GM18517 (cell line): ENCODE data around the gene CRYZ.
A peak's percentile ranks its signal among the peaks of the same experiment; 100 is the strongest.

Experiments used
- ATAC-seq: cut with Tn5 transposase; IDR thresholded peaks from one replicate; pipeline ENCODE4 v1.9.1; 2021; ENCODE audit warnings: mild to moderate bottlenecking, moderate library complexity; ENCODE audit not compliant: unreplicated experiment

Gene CRYZ

DNA sequence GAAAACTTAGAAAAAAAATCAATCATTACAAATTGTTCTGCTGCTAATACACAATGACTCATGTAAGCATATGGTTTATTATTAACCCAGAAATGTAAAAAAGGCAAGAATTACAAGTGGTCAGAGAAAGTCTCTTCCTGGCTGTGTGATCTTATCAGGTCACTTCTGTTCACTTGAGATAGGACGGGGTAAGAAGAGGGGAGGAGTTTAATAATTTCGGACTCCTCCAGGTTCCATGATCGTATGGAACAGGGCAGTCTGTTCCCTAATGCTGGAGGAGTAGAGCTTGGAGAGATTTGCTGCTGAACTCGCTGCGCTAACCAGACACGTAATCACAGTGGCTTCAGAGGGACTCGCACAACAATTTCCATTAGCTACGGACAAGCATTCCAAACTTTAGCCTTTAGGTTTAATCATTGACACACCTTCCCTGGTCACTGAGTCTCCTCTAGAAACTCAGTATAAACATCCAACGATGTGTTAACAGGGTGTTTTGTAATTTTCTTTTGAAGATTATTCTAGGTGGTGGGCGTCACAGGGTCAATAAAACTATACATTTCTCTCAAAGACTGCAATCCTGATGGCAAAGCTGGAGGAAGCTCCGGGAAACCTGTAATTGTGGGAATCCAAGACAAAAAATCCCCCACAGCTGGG, 1.3 kb downstream of the CRYZ start:
- ATAC-seq, result peak; percentile 39

DNA sequence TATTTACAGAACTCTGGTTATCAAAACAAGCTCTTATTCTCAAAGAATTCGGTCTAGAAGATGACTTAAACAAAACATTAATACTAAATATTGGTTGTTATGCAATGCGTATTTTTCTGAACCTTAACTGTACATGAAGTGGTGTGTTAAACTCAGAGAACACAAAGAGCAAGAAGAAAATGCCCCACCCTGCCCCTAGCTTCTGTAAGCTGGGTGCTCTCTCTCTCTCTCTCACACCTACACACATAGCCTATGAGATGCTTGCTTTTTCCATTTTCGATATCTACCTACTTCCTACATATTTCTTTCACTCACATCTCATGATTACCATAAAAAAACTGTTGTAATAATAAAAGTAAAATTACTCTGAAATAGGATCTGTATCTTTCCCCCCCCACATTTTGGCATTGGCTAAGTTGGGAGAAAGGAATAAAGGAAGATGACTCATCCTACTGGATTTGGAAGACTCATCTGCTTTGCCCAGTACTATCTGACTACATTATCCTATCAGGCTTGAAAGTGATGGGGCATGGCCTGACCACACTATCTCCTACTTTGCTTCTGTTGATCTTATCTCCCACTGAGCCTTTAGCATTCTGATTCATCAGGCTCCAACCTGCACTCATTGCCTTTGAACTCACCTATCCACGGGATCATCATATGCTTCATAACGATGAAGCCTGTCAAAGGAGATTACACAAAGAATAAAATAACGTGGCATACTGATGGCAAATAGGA, 2.9 kb downstream of the CRYZ start:
- ATAC-seq, result no peak

DNA sequence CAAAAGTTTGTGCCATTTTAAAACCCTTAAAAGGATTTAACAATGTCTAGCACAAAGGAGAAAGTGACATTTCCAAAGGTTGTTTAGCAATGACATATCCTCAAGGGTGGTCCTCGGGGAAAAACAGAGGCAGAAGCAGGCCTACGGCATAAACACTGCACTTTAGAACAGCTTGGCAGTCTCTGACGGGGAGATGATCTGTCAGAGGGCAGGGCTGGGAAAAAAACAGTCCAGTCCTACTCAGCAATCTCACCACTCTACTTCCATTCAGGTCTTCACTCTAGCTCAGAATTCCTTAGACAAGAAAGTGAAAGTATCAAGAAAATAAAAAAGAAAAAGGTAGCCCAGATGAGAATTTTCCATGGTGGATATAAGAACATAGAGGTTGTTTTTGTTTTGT, 4.1 kb downstream of the CRYZ start:
- ATAC-seq, result no peak

DNA sequence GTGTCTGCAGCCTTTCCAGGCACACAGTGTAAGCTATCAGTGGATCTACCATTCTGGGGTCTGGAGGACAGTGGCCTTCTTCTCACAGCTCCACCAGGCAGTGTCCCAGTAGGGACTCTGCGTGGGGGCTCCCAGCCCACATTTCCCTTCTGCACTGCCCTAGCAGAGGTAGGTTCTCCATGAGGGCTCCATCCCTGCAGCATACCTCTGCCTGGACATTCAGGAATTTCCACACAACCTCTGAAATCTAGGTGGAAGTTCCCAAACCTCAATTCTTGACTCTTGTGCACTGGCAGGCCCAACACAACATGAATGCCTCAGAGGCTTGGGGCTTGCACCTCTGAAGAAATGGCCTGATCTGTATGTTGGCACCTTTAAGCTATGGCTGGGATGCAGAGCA, 6.8 kb downstream of the CRYZ start:
- ATAC-seq, result no peak

DNA sequence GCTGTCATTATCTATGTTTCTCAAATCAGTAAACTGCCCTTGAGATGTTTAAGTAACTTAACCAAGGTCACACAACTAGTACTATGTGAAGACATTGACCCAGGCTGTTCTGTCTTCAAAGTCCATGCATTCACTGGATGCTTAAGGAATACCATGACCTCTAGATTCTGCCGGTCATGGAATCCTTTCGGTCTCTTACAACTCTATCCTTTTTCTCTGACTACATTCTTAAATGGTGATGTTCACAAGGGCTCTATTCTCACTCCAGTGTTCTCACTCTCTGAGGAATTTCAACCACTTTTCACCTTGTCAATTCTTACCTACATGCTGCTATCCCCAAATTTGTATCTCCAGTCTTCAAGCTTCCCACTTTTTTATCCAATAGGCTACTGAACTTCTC, 15.2 kb downstream of the CRYZ start:
- no peak for ATAC-seq

DNA sequence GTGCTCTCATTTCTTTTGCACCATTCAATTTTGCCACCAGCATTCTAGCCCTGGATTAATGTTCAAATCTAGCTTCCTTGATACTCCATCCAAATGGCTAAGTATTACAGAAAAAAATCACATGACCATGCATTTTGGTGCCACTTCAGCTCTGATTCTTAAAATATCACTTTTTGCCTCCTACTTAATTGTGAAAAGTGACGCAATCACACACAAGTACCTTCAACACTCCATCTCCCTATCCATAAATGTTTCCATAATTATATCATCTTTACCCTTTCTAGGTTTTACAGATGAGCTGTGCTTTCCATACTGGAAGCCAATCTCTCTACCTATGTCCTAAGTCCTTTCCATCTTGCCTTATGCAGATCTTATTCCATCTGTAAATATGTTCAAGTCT, 16.0 kb downstream of the CRYZ start:
- ATAC-seq, result no peak

DNA sequence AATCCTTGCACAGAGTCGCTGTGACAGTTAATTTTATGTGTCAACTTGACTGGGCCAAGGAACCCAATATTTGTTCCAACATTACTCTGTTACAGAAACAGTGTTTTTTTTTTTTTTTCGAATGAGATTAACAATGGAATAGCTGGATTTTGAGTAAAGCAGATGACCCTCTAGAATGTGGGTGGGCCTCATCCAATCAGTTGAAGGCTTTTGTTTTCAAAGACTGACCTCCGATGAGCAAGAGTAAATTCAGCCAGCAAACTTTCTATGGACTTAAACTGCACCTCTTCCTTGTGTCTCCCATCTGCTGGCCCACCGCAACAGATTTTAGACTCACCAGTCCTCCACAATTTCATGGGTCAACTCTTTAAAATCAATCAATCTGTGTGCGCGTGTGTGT, 17.0 kb downstream of the CRYZ start:
- no peak for ATAC-seq

DNA sequence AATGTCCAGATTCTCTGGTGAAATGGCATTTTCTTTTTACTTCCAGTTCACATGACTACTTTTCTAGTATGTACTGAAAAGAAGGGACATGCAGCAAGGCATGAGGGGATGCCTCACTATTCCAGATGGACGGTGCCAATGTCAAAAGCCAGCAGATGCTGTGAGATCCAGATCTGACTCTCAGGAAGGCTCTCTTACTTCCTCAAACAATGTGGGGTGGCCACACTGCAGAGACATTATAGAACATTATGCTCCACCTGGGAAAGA, 17.7 kb downstream of the CRYZ start:
- ATAC-seq, result no peak

DNA sequence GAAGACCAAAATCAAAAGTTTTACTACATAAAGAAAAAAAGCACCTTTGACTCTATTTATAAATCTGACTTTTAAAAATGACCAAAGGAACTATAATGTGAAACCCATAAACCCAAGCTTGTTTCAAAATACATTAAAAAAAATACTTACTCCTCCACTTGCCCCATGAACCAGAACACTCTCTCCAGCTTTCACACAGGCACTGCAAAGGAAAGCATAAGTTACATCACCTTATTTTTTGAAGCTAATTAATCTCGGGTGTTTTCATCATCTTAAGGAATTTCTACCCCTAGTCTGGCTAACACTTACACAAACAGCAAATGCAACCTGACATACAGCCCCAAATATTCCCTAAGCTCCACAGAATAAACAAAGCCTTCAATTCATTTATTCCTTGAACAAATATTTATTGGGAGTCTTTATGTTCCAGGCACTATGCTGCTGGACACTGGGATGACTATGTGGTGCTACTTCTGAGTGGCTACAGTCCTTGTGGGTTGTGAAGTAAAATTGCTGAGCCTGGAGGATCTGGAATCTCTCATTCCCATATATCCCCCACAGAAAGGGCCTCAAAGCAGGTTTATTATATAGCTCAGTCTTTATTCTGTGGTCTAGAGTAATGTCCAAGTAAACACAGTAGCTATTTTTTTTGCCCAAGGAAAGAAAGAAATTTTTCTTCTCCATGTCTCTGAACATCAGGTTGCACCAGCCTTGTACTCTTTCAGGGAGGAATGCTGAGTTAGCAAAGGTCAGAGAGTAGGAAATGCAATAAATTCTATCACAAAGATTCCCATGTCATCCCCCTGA, 18.2 kb downstream of the CRYZ start:
- peak; percentile 65 for ATAC-seq

DNA sequence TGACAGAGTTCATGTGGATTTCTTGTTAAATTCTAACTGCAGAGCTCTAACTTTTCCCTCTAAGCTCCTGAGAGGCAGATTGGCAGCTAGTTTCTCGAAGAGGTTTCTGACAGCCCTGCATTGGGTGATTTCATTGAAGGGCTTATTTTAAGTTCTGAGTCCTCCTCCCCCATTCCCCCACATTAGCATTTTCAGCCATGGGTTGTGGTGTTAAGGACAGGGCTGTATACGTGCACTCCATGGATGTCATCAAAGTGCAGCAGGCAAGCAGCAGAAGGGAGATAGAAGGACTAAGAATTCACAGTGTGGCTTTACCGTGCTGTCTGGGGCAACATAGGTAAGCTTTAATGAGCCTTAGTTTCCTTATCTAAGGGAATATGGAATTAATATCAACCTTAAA, 19.0 kb downstream of the CRYZ start:
- ATAC-seq, result no peak

DNA sequence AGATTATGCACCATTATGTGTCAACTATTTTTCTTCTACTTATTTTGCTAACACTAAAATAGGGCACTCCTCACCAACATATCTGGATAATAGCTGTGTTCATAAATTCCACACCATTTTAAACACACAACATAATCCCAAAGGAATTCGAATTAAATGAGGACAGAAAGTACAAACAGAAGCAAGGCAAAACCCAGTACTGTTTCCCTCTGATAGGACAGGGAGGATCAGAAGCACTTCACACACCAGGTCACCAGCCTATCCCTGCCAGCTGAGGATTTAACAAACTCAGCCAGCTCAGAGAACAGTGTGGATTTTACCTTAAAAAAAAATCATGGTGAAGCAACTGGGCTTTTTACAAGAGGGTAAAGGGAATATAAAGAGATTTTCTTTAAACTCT, 20.0 kb downstream of the CRYZ start:
- ATAC-seq, result no peak

DNA sequence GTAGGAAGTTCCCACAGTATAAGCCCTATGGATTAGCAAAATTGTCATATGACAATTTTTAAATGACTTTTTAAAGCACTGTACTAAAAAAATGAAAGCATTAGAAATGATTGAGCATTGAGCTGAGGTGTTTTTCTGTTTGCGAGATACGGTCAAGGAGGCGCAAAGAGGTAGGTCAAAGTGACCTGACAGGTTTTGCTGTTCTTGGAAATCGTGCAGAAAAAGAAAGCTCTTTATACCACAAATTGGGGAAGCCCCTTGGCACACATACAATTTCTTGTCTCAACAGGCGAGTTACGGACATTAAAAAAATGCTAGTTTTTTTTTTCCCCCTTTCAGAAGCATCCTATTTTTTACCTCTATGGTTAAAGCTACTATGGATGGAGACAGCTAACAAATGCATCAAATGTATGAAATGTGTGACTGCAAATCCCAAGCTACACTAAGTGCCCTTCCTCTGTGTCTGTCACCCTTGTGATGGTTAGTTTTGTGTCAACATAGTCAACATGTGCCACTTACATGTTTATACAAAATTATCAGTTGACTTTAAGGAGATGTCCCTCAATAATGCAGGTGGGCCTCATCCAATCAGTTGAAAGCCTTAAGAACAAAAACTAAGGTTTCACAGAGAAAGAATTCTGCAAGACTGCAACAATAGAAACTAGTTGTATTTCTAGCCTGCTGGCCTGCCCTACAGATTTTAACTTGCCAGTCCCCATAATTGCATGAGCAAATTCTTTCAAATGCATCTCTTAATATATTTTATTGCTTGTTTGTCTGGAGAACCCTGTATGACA, 29.3 kb downstream of the CRYZ start:
- ATAC-seq, result no peak

DNA sequence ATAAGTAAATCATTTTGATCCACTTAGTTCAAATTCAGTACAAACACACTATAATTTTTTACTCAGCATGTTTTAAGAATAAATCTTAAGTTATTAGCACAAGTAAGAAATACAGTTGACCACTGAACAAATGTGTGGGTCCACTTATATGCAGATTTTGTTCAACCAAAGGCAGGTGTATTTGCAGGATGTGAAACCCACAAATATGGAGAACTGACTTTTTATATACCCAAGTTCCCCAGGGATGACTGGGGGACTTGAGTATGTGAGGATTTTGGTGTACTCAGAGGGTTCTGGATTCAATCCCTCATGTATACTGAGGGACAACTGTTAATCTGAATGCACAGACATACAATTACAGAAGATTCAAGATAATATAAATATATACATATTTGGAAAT, 33.5 kb downstream of the CRYZ start:
- no peak for ATAC-seq

DNA sequence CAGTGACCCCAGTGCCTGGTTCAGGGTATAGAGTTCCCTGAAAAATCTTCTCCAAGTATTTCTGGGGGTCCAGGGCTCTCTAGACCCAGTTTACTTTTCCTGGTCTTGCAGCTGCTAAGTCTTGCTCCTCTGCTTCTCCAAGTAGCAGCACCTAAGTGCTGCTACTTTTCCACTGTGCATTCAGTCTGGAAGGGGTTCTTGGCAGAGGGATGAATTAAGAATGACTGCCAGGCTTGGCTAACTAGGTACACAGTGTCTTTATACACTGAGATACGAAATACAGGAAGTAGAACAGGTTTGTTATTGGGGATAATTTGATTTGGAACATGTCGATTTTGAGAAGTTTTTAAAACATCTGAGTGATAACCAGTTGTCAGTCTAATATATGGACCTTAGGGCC, 35.0 kb downstream of the CRYZ start:
- ATAC-seq, result no peak

DNA sequence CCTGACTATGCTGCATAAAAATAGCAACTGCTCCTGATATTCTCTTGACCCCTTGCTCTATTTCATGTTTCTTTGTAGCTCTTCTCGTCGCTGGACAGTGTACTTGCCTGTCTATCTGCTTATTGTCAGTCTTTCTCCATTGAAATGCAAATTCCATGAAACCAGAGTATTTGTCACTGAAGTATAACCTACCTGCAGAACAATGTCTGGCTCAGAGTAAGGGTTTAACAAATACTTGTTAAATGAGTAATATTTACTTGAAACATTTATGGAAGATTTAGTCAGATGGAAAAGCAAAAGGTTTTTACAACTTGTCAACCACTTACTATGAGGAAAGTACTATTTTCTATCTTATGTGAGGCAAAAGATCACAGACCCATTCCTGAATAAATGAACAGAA, 39.4 kb downstream of the CRYZ start:
- ATAC-seq, result no peak

DNA sequence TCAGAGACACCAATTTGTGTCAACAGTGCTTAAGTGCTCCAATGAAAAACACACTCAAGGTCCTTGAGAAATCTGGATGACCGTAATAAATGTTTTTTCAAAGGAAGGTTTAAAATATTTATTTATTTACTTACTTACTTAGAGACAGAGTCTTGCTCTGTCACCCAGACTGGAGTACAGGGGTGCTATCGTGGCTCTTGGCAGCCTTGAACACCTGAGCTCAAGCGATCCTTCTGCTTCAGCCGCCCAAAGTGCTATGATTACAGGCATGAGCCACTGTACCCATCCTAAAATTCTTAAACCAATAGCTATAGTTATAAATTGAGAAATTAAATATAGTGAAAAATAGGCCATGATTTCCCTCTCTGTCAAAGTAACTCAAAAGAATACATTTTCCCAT, 41.9 kb downstream of the CRYZ start:
- no peak for ATAC-seq

DNA sequence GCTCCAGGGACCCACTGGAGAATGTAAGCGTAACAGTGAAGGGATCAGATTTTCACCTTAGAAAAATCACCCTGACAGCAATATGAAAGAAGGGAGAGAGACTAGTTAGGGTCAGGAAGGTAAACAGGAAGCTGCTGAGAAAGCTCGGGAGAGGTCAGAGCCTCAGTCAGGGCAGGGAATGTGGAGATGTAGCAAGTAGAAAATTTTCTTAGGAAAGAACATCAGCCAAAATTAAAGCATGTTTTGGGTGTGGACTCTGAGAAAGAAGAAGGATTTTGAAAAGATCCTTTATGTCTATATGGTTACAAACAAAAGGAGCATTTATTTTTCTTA, 42.5 kb downstream of the CRYZ start:
- no peak for ATAC-seq

DNA sequence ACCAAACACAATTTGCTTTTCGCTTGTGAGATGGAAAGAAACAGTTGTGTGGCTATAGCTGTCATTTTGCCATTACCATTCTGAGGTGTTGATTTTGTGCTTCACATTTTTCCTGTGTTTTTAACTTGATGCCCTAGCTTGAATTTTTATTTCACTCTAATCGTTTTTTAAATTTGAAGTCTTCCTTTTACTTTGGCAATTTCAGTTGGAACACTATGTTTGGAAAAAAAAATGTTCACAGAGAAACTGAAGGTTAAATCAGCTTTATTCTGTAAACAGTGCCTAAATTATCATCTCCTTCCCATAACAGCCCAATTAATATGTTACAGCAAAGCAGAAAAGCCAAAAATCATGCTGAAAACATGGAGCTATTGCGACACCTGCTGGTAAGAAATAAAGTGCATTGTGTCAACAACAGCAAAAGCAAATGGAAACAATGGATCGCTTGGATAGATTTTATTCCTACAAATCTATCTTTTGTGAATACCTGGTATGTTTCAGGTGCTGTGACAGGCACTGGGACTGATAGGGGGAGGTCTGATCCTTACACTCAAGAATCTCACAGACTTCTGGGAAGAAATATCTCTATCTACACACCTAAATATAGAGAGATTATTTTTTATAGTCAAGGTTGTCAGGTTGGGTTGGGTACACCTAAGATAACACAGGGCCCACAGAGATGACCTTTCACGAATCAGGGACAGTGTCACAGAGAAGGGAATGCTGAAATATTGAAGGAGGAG, 43.1 kb downstream of the CRYZ start:
- peak; percentile 58 for ATAC-seq

DNA sequence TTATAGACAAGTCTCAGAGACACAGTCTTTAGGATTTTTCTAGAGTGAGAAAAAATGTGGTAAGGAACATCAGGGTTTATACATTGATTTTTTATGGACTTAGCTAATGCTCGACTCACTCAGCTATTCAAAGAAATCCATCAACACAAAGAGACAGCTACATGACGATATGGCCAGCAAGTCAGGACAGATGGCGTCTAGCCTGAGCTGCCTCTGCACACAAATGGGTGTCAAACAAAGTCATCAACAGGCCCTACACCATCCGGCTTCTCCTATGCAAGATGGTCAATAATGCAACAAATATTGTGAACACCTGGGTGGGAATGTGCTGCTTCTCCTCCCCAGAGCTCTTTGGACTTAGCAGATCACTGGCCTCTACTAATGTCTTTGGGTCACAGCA, 45.9 kb downstream of the CRYZ start:
- ATAC-seq, result no peak

DNA sequence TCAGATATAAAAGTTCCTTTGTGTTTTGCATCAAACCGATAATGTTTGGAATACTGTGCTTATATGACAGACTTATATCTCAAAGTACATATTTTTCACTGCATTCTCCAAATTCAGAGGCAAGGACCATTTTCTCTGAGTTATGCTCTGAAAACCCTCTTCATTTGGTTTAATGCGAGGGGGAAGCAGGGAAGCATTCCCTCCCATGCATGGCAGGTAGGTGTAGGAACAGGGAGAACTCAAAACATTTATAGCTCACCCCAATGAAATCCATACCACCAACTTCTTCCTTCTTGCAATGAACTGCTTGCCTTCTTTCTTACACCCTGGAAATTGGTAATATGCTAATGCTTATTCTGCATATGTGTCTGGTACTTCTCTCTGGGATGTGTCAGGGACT, 48.5 kb downstream of the CRYZ start:
- no peak for ATAC-seq

DNA sequence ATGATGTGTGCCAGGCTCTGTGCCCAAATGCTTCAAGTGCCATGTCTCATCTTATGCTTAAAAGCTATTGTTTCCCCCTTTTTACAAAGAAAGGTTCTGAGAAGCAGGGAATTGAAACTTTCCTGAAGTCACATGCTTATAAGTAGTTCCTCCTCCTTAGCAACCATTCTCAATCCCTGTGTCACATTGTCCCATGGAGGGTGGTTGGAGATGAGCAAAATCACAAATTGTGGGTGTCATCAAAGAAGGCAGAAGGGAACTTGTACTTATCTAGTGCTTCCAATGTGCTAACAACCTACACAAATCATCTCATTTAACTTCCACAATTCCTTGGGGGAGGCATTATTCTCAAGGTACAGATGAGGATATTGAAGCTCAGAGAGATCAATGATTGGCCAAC, 49.2 kb downstream of the CRYZ start:
- no peak for ATAC-seq
